Measurements from ENCODE around the gene SAMD14.

- TF ChIP-seq, protein P1, sequence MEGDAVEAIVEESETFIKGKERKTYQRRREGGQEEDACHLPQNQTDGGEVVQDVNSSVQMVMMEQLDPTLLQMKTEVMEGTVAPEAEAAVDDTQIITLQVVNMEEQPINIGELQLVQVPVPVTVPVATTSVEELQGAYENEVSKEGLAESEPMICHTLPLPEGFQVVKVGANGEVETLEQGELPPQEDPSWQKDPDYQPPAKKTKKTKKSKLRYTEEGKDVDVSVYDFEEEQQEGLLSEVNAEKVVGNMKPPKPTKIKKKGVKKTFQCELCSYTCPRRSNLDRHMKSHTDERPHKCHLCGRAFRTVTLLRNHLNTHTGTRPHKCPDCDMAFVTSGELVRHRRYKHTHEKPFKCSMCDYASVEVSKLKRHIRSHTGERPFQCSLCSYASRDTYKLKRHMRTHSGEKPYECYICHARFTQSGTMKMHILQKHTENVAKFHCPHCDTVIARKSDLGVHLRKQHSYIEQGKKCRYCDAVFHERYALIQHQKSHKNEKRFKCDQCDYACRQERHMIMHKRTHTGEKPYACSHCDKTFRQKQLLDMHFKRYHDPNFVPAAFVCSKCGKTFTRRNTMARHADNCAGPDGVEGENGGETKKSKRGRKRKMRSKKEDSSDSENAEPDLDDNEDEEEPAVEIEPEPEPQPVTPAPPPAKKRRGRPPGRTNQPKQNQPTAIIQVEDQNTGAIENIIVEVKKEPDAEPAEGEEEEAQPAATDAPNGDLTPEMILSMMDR (IDR thresholded peaks at IDR 0.05): no peak
- TF ChIP-seq, protein P2, sequence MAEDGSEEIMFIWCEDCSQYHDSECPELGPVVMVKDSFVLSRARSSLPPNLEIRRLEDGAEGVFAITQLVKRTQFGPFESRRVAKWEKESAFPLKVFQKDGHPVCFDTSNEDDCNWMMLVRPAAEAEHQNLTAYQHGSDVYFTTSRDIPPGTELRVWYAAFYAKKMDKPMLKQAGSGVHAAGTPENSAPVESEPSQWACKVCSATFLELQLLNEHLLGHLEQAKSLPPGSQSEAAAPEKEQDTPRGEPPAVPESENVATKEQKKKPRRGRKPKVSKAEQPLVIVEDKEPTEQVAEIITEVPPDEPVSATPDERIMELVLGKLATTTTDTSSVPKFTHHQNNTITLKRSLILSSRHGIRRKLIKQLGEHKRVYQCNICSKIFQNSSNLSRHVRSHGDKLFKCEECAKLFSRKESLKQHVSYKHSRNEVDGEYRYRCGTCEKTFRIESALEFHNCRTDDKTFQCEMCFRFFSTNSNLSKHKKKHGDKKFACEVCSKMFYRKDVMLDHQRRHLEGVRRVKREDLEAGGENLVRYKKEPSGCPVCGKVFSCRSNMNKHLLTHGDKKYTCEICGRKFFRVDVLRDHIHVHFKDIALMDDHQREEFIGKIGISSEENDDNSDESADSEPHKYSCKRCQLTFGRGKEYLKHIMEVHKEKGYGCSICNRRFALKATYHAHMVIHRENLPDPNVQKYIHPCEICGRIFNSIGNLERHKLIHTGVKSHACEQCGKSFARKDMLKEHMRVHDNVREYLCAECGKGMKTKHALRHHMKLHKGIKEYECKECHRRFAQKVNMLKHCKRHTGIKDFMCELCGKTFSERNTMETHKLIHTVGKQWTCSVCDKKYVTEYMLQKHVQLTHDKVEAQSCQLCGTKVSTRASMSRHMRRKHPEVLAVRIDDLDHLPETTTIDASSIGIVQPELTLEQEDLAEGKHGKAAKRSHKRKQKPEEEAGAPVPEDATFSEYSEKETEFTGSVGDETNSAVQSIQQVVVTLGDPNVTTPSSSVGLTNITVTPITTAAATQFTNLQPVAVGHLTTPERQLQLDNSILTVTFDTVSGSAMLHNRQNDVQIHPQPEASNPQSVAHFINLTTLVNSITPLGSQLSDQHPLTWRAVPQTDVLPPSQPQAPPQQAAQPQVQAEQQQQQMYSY (CRISPR knock-in tag; IDR thresholded peaks at IDR 0.05): no peak
- TF ChIP-seq ATF3 (CRISPR knock-in tag; conservative IDR thresholded peaks at IDR 0.05): no peak
- TF ChIP-seq, protein P3, sequence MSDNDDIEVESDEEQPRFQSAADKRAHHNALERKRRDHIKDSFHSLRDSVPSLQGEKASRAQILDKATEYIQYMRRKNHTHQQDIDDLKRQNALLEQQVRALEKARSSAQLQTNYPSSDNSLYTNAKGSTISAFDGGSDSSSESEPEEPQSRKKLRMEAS (CRISPR knock-in tag; IDR thresholded peaks at IDR 0.05): no peak
- TF ChIP-seq ZNF138 (CRISPR knock-in tag; conservative IDR thresholded peaks at IDR 0.05): no peak
- no peak for TF ChIP-seq STAT6 (CRISPR knock-in tag; conservative IDR thresholded peaks at IDR 0.05; ENCODE audit: low read depth)
- no peak for TF ChIP-seq ZNF416 (CRISPR knock-in tag; IDR thresholded peaks at IDR 0.05)
- TF ChIP-seq E2F4 (CRISPR knock-in tag; IDR thresholded peaks at IDR 0.05; ENCODE audit: borderline replicate concordance, low read depth): no peak
Measured at GRCh38 chr17:50093807-50094206, 36.2 kb downstream of the SAMD14 start.

Data from WTC11 (cell line).